IMR-90 (cell line): ENCODE results near the gene JPH3.

Source experiments
- CHD1 ChIP-seq: IDR thresholded peaks from 2 replicates; pipeline ENCODE4 v1.6.1; 2012; ENCODE audit warnings: low read depth, low read length, improper control_type of control experiment
- FOS ChIP-seq: fragments of 150-350 bp; IDR thresholded peaks from 2 replicates; pipeline ENCODE4 v1.6.1; 2016; ENCODE audit warnings: low read depth, low read length
- POLR2A ChIP-seq: IDR thresholded peaks from 2 replicates; pipeline ENCODE4 v1.6.1; 2012; ENCODE audit warnings: mild to moderate bottlenecking, low read depth, low read length
- RAD21 ChIP-seq: IDR thresholded peaks from 2 replicates; pipeline ENCODE4 v1.6.1; 2012; ENCODE audit warnings: low read length, improper control_type of control experiment
- TF ChIP-seq, protein P1 (sequence below): conservative IDR thresholded peaks from 2 replicates; pipeline ENCODE4 v1.5.1; 2012; ENCODE audit warnings: mild to moderate bottlenecking, low read depth, low read length, improper control_type of control experiment

- TF ChIP-seq CHD1 (no peak), FOS (no peak), POLR2A (no peak), RAD21 (no peak)
- TF ChIP-seq, protein P1, sequence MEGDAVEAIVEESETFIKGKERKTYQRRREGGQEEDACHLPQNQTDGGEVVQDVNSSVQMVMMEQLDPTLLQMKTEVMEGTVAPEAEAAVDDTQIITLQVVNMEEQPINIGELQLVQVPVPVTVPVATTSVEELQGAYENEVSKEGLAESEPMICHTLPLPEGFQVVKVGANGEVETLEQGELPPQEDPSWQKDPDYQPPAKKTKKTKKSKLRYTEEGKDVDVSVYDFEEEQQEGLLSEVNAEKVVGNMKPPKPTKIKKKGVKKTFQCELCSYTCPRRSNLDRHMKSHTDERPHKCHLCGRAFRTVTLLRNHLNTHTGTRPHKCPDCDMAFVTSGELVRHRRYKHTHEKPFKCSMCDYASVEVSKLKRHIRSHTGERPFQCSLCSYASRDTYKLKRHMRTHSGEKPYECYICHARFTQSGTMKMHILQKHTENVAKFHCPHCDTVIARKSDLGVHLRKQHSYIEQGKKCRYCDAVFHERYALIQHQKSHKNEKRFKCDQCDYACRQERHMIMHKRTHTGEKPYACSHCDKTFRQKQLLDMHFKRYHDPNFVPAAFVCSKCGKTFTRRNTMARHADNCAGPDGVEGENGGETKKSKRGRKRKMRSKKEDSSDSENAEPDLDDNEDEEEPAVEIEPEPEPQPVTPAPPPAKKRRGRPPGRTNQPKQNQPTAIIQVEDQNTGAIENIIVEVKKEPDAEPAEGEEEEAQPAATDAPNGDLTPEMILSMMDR, result no peak
Measured at GRCh38 chr16:87654826-87655225, 52.5 kb downstream of the JPH3 start.
